Thyroid gland (tissue), 4 donors: Measurements from ENCODE around the gene LRRC36.

ENCODE experiments used
- CTCF ChIP-seq, 6 experiments: fragments of 200-600 bp in 3 of 6; fragments of 450-650 bp in 3 of 6; sonication (generic) in 3 of 6; IDR thresholded peaks; one replicate each; pipeline ENCODE4 v1.5.1; 2016 to 2019; ENCODE audit warnings: antibody characterized with exemption in 6 of 6, mild to moderate bottlenecking in 2 of 6, inconsistent platforms in 1 of 6, moderate library complexity in 1 of 6
- POLR2A ChIP-seq, 2 donors: fragments of 450-650 bp; IDR thresholded peaks; one replicate each; pipeline ENCODE4 v1.6.1; 2017; ENCODE audit warnings: antibody characterized with exemption in 2 of 2, mild to moderate bottlenecking in 2 of 2, moderate library complexity in 1 of 2

GRCh38 chr16:67433131-67433719 lies 106.6 kb downstream of the LRRC36 start:
- no peak for TF ChIP-seq POLR2A (IDR thresholded peaks at IDR 0.05)
- TF ChIP-seq CTCF (IDR thresholded peaks at IDR 0.05): no peak
